Measurements from ENCODE around the gene CYP17A1.
A peak's percentile ranks its signal among the peaks of the same experiment; 100 is the strongest.
"Not testable (repeated sequence)": the region's sequence is repeated elsewhere in the genome, so short reads cannot be mapped to it uniquely, and the experiment has no call there.

The CYP17A1 gene, protein sequence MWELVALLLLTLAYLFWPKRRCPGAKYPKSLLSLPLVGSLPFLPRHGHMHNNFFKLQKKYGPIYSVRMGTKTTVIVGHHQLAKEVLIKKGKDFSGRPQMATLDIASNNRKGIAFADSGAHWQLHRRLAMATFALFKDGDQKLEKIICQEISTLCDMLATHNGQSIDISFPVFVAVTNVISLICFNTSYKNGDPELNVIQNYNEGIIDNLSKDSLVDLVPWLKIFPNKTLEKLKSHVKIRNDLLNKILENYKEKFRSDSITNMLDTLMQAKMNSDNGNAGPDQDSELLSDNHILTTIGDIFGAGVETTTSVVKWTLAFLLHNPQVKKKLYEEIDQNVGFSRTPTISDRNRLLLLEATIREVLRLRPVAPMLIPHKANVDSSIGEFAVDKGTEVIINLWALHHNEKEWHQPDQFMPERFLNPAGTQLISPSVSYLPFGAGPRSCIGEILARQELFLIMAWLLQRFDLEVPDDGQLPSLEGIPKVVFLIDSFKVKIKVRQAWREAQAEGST

DNA sequence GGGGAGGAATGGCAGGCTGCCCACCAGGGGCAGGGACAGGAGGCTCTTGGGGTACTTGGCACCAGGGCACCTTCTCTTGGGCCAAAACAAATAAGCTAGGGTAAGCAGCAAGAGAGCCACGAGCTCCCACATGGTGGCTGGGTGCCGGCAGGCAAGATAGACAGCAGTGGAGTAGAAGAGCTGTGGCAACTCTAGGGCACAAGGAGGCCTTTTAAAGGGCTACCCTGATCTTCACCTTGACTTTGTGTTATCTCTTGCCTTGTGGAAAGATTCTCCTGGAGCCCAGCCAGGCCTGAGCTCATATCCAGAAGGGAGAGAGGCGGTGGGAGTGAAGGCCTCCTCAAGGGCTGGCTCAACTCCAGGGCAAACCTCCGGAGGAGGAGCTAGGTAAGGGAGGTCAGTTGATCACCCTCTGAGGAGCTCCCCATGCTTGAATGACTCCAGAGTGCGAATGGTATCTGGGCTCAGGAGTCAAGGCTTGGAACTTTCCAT lies at the start of gene CYP17A1:
Gene CYP17A1 (minus strand): TSS at position 184 of the 492 bp plus-strand sequence. CDS start 52 bp downstream, at position 132.
- DNase-seq: no peak

DNA sequence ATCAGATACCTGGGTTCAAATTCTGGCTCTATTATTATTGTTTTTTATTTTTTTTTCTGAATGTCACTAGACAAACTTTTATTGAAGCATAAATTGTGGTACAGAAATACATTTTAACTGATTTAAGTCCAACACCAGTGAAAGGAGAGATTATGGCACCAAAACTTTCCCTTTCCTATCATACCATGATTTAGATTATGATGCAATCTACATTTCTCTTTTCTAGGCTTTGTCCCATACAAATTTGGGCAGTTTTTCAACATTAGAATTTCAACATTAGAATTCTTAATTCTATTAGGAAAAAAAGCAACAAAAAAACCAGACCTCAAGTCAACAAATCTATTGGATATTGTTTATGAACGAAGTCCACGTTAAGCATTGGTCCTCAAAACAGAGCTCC lies 43.0 kb upstream of the CYP17A1 start:
- no peak for DNase-seq

DNA sequence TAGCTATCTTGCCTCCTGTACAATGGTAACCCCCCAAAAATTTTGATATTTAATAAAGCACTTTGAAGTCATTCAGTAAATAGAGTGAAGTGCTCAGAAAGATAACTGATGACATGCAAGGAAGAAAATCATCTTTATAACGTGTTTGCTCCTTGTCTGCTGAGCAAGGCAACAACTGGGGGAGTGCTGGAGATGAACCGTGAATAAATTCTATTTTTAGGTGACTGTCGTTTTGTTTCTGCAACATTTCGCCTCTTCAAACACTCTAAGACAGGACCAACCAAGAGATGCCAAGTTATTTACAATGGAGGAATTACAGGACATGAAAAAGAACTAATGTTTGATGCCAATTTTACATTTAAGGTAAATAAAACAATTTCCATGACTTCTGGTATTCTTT lies 41.4 kb upstream of the CYP17A1 start:
- no peak for DNase-seq

DNA sequence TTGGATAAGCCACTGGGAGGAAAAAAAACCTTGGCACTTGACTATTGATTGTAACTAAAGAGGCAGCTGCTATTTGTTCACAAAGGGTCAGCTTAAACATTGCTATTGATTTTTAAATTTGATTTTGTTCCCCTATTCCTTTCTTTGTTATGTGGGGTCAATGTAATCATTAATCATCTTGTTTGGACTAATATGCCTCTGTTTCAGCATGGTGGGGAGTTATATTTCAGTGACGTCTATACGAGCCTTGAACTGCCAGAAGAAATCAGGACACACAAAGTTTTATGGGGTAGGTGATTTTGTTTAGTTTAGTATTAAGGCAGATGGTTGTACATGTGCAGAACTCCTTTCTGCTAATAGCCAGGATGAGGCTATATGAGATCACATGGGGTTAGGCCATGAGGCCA lies 39.5 kb upstream of the CYP17A1 start:
- DNase-seq: no peak

- DNase-seq: no peak
Observed at GRCh38 chr10:102872163-102872562, 35.0 kb upstream of the CYP17A1 start.

DNA sequence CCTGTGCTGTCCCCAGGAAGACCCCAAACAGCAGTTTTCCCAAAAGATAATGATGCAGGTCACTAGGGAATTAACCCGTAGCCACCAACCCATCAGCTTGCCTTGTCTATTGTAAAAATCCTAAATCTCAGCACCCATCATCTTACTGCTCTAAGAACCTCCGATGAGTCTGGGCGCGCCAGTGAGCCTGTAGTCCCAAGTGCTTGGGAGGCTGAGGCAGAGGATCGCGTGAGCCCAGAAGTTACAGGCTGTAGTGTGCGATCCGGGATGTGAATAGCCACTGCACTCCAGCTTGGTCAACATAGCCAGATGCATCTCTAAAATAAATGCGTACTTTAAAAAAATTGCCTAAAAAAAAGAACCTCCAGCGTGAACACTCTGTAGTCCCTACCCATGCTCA lies 33.0 kb upstream of the CYP17A1 start:
- DNase-seq: no peak

DNA sequence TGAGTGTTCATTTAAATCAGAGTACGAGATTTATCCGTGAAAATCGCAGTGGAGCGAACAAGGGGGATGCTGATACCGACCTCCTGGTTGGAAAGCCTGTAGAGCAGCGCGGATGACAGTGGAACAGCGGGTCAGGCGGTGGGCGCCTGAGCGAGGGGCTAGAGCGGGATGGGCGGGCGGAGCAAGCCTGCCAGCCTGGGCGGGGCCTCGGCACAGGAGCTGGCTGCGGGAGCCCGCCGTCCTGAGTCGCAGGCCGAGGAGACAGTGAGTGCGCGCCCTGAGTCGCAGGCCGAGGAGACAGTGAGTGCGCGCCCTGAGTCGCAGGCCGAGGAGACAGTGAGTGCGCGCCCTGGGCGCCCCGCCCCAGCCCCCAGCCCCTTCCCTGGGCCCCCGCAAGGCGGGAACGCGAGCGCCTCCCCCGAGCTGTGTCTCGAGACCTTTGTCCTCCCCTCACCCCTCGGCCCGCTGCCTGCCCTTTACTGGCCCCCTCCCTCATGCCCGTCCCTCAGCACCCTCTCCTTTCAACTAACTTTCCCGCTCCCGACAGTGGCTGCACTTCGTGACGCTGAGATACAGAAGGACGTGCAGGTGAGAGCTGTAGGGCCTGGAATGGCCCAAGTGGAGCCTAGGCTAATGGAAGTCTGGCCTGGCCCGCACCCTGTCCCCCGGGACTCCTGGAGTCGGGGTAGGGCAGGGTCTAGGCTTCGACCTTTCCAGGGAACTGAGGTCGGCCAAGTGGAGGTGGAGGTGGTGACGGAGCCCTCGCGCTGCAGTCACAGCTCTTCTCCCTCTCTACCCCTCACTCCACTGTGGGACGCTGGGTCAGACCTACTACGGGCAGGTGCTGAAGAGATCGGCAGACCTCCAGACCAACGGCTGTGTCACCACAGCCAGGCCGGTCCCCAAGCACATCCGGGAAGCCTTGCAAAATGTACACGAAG lies 32.3 kb upstream of the CYP17A1 start, which contains the start of gene AS3MT:
Gene AS3MT (plus strand): TSS at position 213 of the 941 bp plus-strand sequence. CDS start 123 bp downstream, at position 336.
- peak; percentile 83 for DNase-seq

DNA sequence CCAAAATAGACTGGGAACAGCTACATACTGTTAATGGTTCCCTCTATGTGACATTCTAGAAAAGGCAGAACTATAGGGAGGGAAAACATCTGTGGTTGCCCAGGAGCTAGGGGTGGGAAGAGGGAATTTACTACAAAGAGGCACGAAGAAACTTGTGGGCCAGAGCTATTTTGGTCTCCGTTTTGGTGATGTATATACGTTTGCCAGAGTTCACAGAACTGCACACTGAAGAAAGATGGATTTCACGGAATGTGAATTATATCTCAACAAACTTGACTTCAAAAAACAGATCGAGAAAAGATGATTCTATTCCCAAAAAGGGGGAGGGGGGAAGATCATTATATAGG lies 31.7 kb upstream of the CYP17A1 start:
- no peak for DNase-seq

- DNase-seq: no peak
Observed at GRCh38 chr10:102865620-102866019, 28.4 kb upstream of the CYP17A1 start.

GRCh38 chr10:102863660-102864059 lies 26.4 kb upstream of the CYP17A1 start:
- DNase-seq: no peak

DNA sequence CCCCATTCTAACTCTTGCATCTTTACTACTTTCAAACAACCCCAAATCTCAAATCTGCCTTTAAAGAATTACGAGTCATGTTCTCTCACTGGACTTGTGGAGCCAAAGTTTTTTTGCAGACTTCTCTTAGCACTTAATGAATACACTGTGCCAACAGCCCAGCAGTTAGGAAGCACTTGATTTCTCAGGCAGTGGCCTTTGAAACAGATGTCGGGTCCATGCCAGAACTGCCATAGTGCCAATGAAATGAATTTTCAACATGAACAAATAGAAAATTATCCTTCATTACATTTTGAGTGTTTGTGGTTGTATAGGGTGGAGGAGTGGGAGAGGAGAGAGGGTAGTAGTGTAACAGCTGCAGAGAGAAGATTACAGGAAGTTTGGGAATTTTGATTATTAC lies 22.7 kb upstream of the CYP17A1 start:
- DNase-seq: no peak

DNA sequence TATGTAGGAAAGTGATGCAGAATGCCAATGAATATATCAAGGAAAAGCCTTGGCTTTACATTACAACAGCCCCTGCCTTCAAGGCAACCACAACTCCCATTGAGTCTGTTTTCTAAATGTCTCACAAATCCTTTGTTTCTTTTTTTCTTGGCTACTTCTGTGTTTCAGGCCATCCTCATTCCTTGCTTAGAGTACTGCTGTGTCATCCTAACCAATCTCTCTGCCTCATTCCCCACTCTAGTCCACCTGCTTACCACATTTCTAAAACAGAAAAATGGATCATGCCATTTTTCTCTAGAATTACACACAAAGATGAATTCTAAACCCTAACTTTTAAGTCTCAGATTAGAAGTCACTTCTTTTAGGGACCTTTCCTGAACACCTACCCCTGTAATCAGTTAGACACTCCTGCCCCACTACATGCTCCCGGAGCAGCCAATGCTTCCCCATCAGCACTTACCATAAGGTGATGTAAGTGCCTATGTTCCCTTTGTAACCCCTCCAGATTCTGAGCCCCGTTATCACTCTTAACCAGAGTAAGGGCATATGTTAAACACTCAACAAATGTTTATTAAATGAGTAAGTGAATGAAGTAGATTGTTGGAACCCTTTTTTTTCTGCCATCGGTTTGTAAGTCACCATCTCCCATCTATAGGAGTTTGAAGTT lies 19.7 kb upstream of the CYP17A1 start:
- DNase-seq: no peak

- DNase-seq: not testable (repeated sequence)
Observed at GRCh38 chr10:102855731-102856436, 18.7 kb upstream of the CYP17A1 start.

DNA sequence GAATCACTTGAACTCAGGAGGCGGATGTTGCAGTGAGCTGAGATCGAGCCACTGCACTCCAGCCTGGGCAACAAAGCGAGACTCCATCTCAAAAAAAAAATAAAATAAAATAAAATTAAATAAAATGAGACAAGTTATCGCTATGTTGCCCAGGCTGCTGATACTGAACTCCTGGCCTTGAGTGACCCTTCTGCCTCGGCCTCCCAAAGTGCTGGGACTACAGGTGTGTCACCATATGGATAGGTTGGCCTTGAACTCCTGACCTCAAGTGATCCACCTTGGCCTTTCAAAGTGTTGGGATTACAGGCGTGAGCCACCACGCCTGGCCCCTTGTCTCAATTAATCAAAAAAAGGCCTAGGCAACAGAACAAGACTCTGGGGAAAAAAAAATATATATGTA lies 16.0 kb upstream of the CYP17A1 start:
- not testable (repeated sequence) for DNase-seq

- no peak for DNase-seq
Observed at GRCh38 chr10:102850025-102850518, 12.9 kb upstream of the CYP17A1 start.

DNA sequence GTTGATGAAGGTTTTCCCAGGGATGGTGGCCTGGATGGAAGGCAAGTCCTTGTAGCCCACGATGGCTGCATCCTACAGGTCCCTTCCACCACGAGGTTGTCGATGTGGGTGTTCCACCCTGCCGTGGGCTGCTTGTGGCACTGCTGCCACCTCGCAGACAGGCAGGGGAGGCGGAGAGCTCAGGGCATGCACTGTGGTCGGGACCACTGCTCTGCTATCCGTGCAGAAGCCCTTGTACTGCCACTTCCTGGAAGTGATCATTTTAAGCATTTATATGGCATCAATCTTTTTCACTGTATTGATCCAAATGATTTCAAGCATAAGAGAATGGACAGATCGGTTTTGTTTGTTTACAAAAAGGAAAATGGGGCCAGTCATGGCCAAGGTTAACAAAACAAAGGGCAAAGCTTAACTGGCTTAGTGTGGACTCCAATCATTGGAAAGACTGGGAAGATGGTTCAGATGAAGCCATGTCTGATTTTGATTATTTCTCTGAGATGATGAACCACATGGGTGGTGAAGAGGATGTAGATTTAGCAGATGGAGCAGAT lies 8.2 kb upstream of the CYP17A1 start:
- no peak for DNase-seq

- not testable (repeated sequence) for DNase-seq
Observed at GRCh38 chr10:102844190-102844776, 7.1 kb upstream of the CYP17A1 start.

- DNase-seq: not testable (repeated sequence)
Observed at GRCh38 chr10:102843139-102843538, 5.9 kb upstream of the CYP17A1 start.

DNA sequence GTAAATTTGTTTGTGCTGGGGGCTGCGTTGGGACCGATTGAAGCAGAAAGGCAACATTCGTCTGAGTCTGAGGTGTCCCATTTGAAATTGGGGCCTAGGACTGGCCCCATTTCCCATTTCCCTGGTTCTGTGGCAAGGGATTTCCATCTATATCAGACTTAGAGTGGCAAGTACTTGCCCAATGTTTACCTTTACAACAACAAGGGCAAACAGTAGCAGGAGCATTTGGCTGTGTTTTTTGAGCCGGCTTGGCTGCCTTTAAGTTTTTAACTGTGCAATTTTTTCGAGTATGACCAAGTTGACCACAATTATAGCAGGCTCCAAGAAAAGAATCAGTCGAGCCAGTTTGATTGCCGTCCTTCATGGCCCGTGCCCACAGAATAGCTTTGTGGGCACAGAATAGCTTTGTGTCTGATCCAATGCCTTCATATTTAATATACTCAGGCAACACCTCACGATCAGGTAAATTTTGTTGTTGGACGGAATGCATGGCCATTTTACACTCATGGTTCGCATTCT lies 4.7 kb upstream of the CYP17A1 start:
- no peak for DNase-seq

- not testable (repeated sequence) for DNase-seq
Observed at GRCh38 chr10:102838276-102838927, 1.2 kb upstream of the CYP17A1 start.
